Measurements from ENCODE around the gene PAX6. TPM values are rescaled to one million over a fixed set of nuclear protein-coding genes. Genes with fewer than 3 reads are reported as not detected.

PAX6 gene
- total RNA-seq, 6 experiments from 2014 or later: 1.3 to 1.5 (median 1.4) TPM; not detected in 2

DNA sequence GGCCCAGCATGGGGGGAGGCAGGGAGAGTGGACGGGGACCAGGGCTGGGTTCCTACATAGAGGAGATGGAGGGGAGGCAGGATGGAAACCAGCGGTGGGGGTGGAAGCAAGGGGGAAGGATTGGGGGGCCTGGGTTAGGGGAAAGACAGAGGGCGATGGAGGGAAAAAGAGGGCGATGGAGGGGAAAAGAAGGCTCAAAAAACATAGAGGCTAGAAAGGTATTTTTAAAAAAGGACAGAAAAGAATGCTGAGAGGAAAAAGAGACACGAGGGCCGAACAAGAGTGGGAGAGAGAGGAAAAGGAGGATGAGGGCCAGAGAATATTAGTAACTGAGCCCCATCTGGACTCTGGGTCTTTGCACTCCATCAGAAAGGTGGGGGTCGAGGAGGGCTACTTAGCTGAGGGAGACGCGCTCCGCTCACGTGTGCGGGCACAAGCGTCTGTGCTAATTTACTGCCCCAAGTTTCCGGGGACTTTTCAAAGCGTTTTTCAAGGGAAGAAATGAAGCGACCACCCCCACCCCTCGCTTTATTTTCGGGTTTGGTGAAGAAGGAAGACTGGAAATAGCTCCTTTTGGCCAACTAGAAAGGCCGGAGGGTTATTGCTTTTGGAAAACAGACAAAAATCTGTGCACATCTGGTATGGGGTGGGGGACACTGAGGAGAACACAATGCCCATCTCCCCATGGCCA lies 14.5 kb downstream of the PAX6 start:
- Mint-ChIP-seq H3K27me3 (ENCODE audit: insufficient read depth) (peaks cover 38% of the 10 kb centered on the region), H3K4me3 (no peak overlapping the region)
- TF ChIP-seq, protein P1, sequence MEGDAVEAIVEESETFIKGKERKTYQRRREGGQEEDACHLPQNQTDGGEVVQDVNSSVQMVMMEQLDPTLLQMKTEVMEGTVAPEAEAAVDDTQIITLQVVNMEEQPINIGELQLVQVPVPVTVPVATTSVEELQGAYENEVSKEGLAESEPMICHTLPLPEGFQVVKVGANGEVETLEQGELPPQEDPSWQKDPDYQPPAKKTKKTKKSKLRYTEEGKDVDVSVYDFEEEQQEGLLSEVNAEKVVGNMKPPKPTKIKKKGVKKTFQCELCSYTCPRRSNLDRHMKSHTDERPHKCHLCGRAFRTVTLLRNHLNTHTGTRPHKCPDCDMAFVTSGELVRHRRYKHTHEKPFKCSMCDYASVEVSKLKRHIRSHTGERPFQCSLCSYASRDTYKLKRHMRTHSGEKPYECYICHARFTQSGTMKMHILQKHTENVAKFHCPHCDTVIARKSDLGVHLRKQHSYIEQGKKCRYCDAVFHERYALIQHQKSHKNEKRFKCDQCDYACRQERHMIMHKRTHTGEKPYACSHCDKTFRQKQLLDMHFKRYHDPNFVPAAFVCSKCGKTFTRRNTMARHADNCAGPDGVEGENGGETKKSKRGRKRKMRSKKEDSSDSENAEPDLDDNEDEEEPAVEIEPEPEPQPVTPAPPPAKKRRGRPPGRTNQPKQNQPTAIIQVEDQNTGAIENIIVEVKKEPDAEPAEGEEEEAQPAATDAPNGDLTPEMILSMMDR (IDR thresholded peaks at IDR 0.05): no peak

DNA sequence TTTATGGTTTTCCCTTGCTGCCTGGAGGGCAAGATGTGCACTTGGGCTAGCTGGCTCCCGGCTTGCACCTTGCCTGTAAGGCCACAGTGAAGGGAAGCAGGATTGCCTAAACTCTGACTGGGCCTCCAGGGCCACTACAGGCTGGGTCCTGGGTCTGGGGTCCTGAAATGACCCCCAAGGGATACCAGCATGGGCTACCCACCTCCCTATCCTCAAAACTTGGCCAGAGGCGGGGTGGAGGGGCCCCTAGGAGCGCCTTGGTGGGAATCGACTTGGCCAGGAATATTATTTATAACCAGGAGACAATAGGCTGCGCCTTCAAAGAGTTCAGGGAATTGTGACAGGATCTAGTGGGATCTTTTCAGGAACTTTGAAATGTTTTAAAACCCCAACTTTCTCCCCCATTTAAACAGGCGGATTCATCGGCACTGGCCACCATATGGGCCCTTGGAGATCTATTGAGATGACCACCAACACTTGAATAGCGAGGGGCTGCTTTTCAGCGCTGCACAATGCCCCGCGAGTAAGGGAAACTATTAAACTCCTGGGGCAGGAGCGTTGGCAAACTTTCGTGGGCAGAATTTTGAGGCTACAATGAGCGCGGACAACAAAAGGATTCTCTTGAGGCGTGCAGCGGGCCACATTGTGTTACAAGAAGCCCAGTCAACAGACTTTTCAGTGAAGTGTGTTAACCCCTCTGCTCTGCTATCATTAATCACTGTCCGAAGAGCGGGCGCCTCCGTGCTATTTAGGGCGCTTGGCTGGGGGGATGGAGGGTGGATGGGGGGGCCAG lies 15.2 kb downstream of the PAX6 start:
- H3K27ac Mint-ChIP-seq: no peak overlapping the region

More for the DNA sequence above, 14.5 kb downstream of the PAX6 start:
- no peak for DNase-seq
- Mint-ChIP-seq H3K36me3 (ENCODE audit: low read depth) (0 out of 2 replicates have a peak, but pooled peaks cover 4% of the 10 kb centered on the region), H3K9me3 (no peaks in the 10 kb centered on the region), H3K4me1 (ENCODE audit: low read depth) (peaks cover 11% of the 10 kb centered on the region), H3K27ac (no peak overlapping the region)

DNA sequence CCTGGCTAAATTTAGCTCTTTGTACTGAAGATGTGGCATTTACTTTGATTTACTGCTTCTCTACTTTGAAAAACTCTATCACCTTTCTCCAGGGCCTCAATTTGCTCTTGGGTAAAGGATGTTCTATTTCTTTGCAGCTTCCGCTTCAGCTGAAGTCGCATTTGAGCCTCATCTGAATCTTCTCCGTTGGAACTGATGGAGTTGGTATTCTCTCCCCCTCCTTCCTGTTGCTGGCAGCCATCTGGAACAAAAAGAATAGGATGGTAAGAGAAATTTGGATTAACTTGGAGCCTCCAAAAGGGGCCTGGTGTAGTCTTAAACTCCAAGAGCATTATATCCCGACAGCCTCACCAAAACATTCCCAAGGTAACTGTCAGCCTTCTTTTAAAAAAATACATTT lies 16.6 kb downstream of the PAX6 start:
- H3K9me3 Mint-ChIP-seq: no peaks in the 10 kb centered on the region
- DNase-seq: no peak
- TF ChIP-seq, protein P1 (IDR thresholded peaks at IDR 0.05): no peak
- peaks cover 20% of the 10 kb centered on the region for H3K27me3 Mint-ChIP-seq (ENCODE audit: insufficient read depth)
- no peak overlapping the region for H3K27ac Mint-ChIP-seq
- H3K4me3 Mint-ChIP-seq: no peak overlapping the region
- no peaks in the 10 kb centered on the region for H3K36me3 Mint-ChIP-seq (ENCODE audit: low read depth)
- peaks cover 11% of the 10 kb centered on the region for H3K4me1 Mint-ChIP-seq (ENCODE audit: low read depth)

More for the DNA sequence above, 15.2 kb downstream of the PAX6 start:
- no peaks in the 10 kb centered on the region for H3K9me3 Mint-ChIP-seq
- TF ChIP-seq, protein P1 (IDR thresholded peaks at IDR 0.05): no peak
- peaks cover 31% of the 10 kb centered on the region for H3K27me3 Mint-ChIP-seq (ENCODE audit: insufficient read depth)
- DNase-seq: no peak
- H3K36me3 Mint-ChIP-seq (ENCODE audit: low read depth): 0 out of 2 replicates have a peak, but pooled peaks cover 4% of the 10 kb centered on the region
- H3K4me3 Mint-ChIP-seq: no peak overlapping the region
- peaks cover 11% of the 10 kb centered on the region for H3K4me1 Mint-ChIP-seq (ENCODE audit: low read depth)

DNA sequence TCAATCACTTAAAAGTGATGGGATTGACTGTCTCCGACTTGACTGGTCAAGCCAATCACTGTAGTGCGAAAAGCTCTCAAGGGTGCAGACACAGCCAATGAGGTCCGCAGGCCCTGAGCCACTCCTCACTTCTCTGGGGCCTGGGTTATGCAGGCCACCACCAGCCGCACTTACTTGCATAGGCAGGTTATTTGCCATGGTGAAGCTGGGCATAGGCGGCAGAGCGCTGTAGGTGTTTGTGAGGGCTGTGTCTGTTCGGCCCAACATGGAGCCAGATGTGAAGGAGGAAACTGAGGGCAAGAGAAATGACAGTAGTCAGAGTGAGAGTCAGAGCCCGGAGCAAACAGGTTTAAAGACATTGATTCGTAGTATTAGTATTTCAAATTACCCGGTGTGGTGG lies 17.9 kb downstream of the PAX6 start:
- no peak overlapping the region for H3K27ac Mint-ChIP-seq
- H3K4me3 Mint-ChIP-seq: no peak overlapping the region
- peaks cover 11% of the 10 kb centered on the region for H3K4me1 Mint-ChIP-seq (ENCODE audit: low read depth)
- no peaks in the 10 kb centered on the region for H3K9me3 Mint-ChIP-seq
- peaks cover 16% of the 10 kb centered on the region for H3K27me3 Mint-ChIP-seq (ENCODE audit: insufficient read depth)
- no peaks in the 10 kb centered on the region for H3K36me3 Mint-ChIP-seq (ENCODE audit: low read depth)
- TF ChIP-seq, protein P1 (IDR thresholded peaks at IDR 0.05): no peak
- DNase-seq: no peak

DNA sequence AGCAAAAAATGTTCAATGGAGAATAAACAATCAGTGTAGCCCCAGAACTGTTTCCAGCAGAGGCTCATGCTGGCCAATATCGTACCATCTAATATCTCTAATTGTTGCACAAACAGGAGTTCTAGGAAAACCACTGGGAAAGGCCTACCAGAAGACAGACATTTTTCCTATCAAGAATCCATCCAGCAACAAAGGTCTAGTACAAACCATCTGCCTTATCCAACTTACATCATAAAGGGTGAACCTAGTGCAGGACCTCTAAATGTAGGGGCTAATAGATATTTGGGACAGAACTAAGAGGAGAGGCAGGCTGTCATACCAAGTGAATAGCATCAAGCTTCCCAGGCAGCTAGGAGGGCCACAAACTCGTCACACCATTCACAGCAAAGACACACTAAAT lies 18.7 kb downstream of the PAX6 start:
- no peaks in the 10 kb centered on the region for H3K36me3 Mint-ChIP-seq (ENCODE audit: low read depth)
- no peak overlapping the region for H3K4me3 Mint-ChIP-seq
- DNase-seq: no peak
- H3K9me3 Mint-ChIP-seq: no peaks in the 10 kb centered on the region
- H3K27ac Mint-ChIP-seq: no peak overlapping the region
- TF ChIP-seq, protein P1 (IDR thresholded peaks at IDR 0.05): no peak
- peaks cover 5% of the 10 kb centered on the region; the same call in 1 of the 2 replicates for H3K4me1 Mint-ChIP-seq (ENCODE audit: low read depth)
- peaks cover 9% of the 10 kb centered on the region for H3K27me3 Mint-ChIP-seq (ENCODE audit: insufficient read depth)
